Measurements from ENCODE around the gene UNC13B. TPM values are rescaled to one million over a fixed set of nuclear protein-coding genes. Genes with fewer than 3 reads are reported as not detected.
"Not testable (repeated sequence)": the region's sequence is repeated elsewhere in the genome, so short reads cannot be mapped to it uniquely, and the experiment has no call there.

The UNC13B gene
- total RNA-seq, 5 donors from 2014 or later (not counting 1 experiment from before 2014, with no cell fraction given) = 0.45 to 1.2 (median 0.72) TPM

DNA sequence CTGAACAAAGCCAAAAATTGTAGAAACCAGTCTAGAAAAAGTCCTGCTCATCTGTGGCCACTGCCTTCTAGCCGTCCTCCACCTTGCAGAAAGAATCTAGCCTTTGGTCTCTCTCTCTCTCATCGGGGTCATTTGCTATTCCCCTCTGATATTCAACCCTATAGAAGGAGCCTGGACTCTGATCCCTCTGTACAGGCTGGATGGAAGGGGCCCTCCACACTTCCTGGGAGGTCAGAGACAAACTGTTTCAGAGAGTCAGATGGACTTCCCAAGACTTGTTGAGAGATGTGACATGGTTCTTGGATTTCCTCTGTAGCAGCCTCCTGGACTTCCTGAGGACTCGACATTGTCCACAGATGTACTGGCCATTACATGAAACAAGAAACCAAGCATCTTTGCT, 243.1 kb downstream of the UNC13B start:
- H3K36me3 ChIP-seq (ENCODE audit: control insufficient read depth in 2 of 2, extremely low read depth in 1 of 2, insufficient read depth in 1 of 2, low read length in 1 of 2) = no peaks in the 10 kb centered on the region
- H3K27me3 ChIP-seq (replicated peaks in 1 of 2; ENCODE audit: control insufficient read depth in 2 of 2, extremely low read depth in 1 of 2, insufficient read depth in 2 of 2, low read length in 1 of 2) = peaks cover 0 to 24% of the 10 kb centered on the region in 2 experiments
- no peaks in the 10 kb centered on the region for H3K9me3 ChIP-seq
- Mint-ChIP-seq H3K36me3 (no peaks in the 10 kb centered on the region), H3K27ac (no peak overlapping the region), H3K27me3 (peaks cover 16 to 23% of the 10 kb centered on the region in 2 donors), H3K9me3 (no peaks in the 10 kb centered on the region), H3K4me3 (no peak overlapping the region), H3K4me1 (peaks cover 3 to 5% (median 3%) of the 10 kb centered on the region in 3 donors)
- POLR2A ChIA-PET = no interaction called here
- no peak overlapping the region for H3K27ac ChIP-seq (ENCODE audit: low read length)
- WGBS (ENCODE audit: insufficient coverage) = 92% methylated on average over 2 of the region's 3 CpGs
- CTCF ChIA-PET = no interaction called here
- ATAC-seq (replicated peaks in 1 of 4) = no peak
- H3K4me3 ChIP-seq (ENCODE audit: control insufficient read depth in 1 of 2, extremely low read depth in 1 of 2, low read length in 1 of 2) = no peak overlapping the region
- no peak for DNase-seq
- no peaks in the 10 kb centered on the region for H3K4me1 ChIP-seq (ENCODE audit: control insufficient read depth in 1 of 2, extremely low read depth in 1 of 2, insufficient read depth in 2 of 2, low read length in 2 of 2)

DNA sequence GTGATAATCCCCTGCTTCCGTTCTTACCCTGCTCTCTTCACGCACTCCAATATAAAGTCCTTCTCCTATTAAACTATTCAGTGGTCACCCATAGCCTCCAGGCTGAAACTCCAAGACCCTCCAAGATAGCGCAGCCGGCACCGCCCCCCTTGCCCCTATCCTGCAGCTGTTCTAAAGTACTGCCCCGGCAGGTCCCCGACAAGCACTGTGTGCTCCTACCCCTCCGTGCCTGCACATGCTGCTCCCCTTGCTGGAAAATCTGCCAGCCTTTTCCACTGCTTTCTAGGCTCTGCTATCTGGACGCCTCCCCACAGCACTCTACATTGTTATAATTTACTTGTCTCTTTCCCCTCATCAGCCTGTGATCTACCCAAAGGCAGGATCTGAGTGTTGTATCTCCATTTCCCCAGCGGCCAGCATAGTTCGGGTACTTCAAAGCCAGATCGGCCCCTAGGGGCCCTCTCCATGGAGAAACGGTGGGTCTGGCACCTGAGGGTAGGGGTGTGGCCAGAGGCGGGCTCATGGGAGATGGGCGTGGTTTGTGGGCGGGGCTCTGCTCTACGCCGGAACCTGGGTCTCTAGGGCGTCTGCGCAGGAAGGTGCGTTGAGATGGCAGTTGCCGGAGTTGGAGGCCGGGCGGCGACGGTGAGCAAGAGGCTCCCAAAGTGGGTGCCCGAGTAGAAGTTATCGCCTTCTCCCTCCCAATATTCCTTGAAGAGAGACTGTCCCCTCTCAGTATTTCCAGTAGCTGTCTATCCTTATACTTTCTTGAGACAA, 244.6 kb downstream of the UNC13B start:
- peaks cover 3 to 5% (median 3%) of the 10 kb centered on the region in 3 donors for H3K4me1 Mint-ChIP-seq
- DNase-seq (peak in 27 of 35 experiments; percentile 3 to 40 (median 15)), ATAC-seq (replicated peaks in 1 of 4) (peak in 3 of 4 experiments; percentile 54 to 73 (median 58))
- Histone ChIP-seq H3K27ac (ENCODE audit: low read length) (no peak overlapping the region), H3K9me3 (no peaks in the 10 kb centered on the region), H3K27me3 (replicated peaks in 1 of 2; ENCODE audit: control insufficient read depth in 2 of 2, extremely low read depth in 1 of 2, insufficient read depth in 2 of 2, low read length in 1 of 2) (peaks cover 0 to 24% of the 10 kb centered on the region in 2 experiments), H3K36me3 (ENCODE audit: control insufficient read depth in 2 of 2, extremely low read depth in 1 of 2, insufficient read depth in 1 of 2, low read length in 1 of 2) (no peaks in the 10 kb centered on the region), H3K4me1 (ENCODE audit: control insufficient read depth in 1 of 2, extremely low read depth in 1 of 2, insufficient read depth in 2 of 2, low read length in 2 of 2) (no peaks in the 10 kb centered on the region), H3K4me3 (ENCODE audit: control insufficient read depth in 1 of 2, extremely low read depth in 1 of 2, low read length in 1 of 2) (peak overlapping the region in 1 of 2 donors; percentile 11)
- H3K27ac Mint-ChIP-seq = no peak overlapping the region
- H3K27me3 Mint-ChIP-seq = peaks cover 16 to 23% of the 10 kb centered on the region in 2 donors
- ChIA-PET CTCF (no interaction called here), POLR2A (no interaction called here)
- WGBS (ENCODE audit: insufficient coverage) = 58% methylated on average over 19 of the region's 28 CpGs
- no peaks in the 10 kb centered on the region for H3K36me3 Mint-ChIP-seq
- no peaks in the 10 kb centered on the region for H3K9me3 Mint-ChIP-seq
- peak overlapping the region in 1 of 3 donors; percentile 3 for H3K4me3 Mint-ChIP-seq

DNA sequence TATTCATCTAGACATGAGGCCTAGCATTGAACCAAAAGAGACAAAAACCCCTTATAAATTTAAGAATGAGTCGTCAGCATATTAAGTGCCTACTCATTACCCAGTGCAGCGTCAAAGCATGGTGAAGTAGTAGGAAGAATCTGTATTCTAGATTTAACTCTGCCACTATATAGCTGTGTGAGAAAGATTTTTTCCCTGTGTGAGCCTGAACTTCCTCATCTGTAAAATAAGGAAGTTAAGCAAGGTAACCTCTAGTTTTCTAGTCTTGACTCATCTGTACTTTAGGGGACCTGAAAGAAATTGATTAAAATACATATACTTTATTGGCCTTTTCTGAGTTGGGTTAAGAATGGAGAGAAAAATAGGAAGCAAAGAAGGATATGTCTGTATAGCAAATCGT, 246.0 kb downstream of the UNC13B start:
- H3K4me1 Mint-ChIP-seq = peaks cover 3 to 5% (median 3%) of the 10 kb centered on the region in 3 donors
- no peaks in the 10 kb centered on the region for H3K36me3 Mint-ChIP-seq
- DNase-seq (no peak), ATAC-seq (replicated peaks in 1 of 4) (no peak)
- no peak overlapping the region for H3K27ac ChIP-seq (ENCODE audit: low read length)
- H3K27ac Mint-ChIP-seq = no peak overlapping the region
- POLR2A ChIA-PET = interaction anchor here in 1 of 2 donors (0.6 kb wide), 1 partner anchor 171 kb away, joined by 3 read pairs; no protein-coding TSS in a partner anchor
- H3K36me3 ChIP-seq (ENCODE audit: control insufficient read depth in 2 of 2, extremely low read depth in 1 of 2, insufficient read depth in 1 of 2, low read length in 1 of 2) = no peaks in the 10 kb centered on the region
- peaks cover 23 to 26% of the 10 kb centered on the region in 2 donors for H3K27me3 Mint-ChIP-seq
- no peak overlapping the region for H3K4me3 ChIP-seq (ENCODE audit: control insufficient read depth in 1 of 2, extremely low read depth in 1 of 2, low read length in 1 of 2)
- H3K4me3 Mint-ChIP-seq = no peak overlapping the region
- H3K9me3 ChIP-seq = no peaks in the 10 kb centered on the region
- H3K27me3 ChIP-seq (replicated peaks in 1 of 2; ENCODE audit: control insufficient read depth in 2 of 2, extremely low read depth in 1 of 2, insufficient read depth in 2 of 2, low read length in 1 of 2) = peaks cover 0 to 28% of the 10 kb centered on the region in 2 experiments
- H3K9me3 Mint-ChIP-seq = no peaks in the 10 kb centered on the region
- CTCF ChIA-PET = interaction anchor here in 1 of 2 donors (0.6 kb wide), 1 partner anchor 167 kb away, joined by 3 read pairs; no protein-coding TSS in a partner anchor
- WGBS (ENCODE audit: insufficient coverage) = no CpG with 5 or more reads among the region's 3 CpGs
- no peaks in the 10 kb centered on the region for H3K4me1 ChIP-seq (ENCODE audit: control insufficient read depth in 1 of 2, extremely low read depth in 1 of 2, insufficient read depth in 2 of 2, low read length in 2 of 2)

DNA sequence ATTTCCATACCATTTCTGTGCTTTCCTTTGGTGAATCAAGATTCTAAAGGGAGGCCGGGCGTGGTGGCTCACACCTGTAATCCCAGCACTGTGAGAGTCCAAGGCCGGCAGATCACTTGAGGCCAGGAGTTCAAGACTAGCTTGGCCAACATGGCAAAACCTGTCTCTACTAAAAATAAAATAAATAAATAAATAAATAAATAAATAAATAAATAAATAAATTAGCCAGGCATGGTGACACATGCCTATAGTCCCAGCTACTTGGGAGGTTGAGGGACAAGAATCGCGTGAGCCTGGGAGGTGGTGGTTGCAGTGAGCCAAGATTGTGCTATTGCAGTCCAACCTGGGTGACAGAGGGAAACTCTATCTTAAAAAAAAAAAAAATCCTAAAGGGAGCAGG, 247.6 kb downstream of the UNC13B start:
- H3K27ac Mint-ChIP-seq; H3K4me3 Mint-ChIP-seq; H3K36me3 ChIP-seq (ENCODE audit: control insufficient read depth in 2 of 2, extremely low read depth in 1 of 2, insufficient read depth in 1 of 2, low read length in 1 of 2); H3K27ac ChIP-seq (ENCODE audit: low read length); POLR2A ChIA-PET; H3K4me1 Mint-ChIP-seq; H3K4me1 ChIP-seq (ENCODE audit: control insufficient read depth in 1 of 2, extremely low read depth in 1 of 2, insufficient read depth in 2 of 2, low read length in 2 of 2); H3K36me3 Mint-ChIP-seq; H3K9me3 Mint-ChIP-seq; DNase-seq; H3K4me3 ChIP-seq (ENCODE audit: control insufficient read depth in 1 of 2, extremely low read depth in 1 of 2, low read length in 1 of 2); CTCF ChIA-PET; H3K9me3 ChIP-seq; ATAC-seq (replicated peaks in 1 of 4): not testable (repeated sequence)
- H3K27me3 Mint-ChIP-seq = peaks cover 28 to 29% of the 10 kb centered on the region in 2 donors
- H3K27me3 ChIP-seq (replicated peaks in 1 of 2; ENCODE audit: control insufficient read depth in 2 of 2, extremely low read depth in 1 of 2, insufficient read depth in 2 of 2, low read length in 1 of 2) = peaks cover 0 to 22% of the 10 kb centered on the region in 2 experiments
- no CpG with 5 or more reads among the region's 5 CpGs for WGBS (ENCODE audit: insufficient coverage)

DNA sequence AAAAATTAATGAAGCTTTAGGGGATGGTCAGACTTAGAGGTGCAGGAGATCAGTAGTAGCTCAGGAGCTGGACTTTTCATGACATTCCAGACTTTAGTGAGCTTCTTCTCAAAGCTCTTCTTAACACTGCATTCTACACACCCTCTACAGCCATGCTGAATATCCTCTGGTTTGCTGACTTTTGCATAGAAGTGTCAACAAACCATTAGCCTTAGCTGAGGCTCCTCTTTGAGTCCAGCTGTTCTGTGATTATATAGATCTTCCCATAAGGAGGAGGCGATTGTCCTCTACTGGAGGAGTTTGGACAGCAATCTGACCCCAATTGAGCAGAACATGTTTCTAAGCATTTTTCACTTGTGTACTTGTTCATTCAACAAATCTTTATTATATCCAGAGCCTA, 253.1 kb downstream of the UNC13B start:
- Mint-ChIP-seq H3K4me1 (no peaks in the 10 kb centered on the region), H3K27me3 (peaks cover 36 to 37% of the 10 kb centered on the region in 2 donors), H3K9me3 (no peaks in the 10 kb centered on the region), H3K4me3 (no peak overlapping the region), H3K27ac (peak overlapping the region in 1 of 2 donors; percentile 28), H3K36me3 (no peaks in the 10 kb centered on the region)
- DNase-seq (no peak), ATAC-seq (replicated peaks in 1 of 4) (no peak)
- POLR2A ChIA-PET = interaction anchor here in 1 of 2 donors (0.6 kb wide), 1 partner anchor 14 kb away, joined by 3 read pairs; no protein-coding TSS in a partner anchor
- Histone ChIP-seq H3K4me1 (ENCODE audit: control insufficient read depth in 1 of 2, extremely low read depth in 1 of 2, insufficient read depth in 2 of 2, low read length in 2 of 2) (no peaks in the 10 kb centered on the region), H3K36me3 (ENCODE audit: control insufficient read depth in 2 of 2, extremely low read depth in 1 of 2, insufficient read depth in 1 of 2, low read length in 1 of 2) (no peaks in the 10 kb centered on the region), H3K27me3 (replicated peaks in 1 of 2; ENCODE audit: control insufficient read depth in 2 of 2, extremely low read depth in 1 of 2, insufficient read depth in 2 of 2, low read length in 1 of 2) (peaks cover 0 to 24% of the 10 kb centered on the region in 2 experiments), H3K27ac (ENCODE audit: low read length) (no peak overlapping the region), H3K4me3 (ENCODE audit: control insufficient read depth in 1 of 2, extremely low read depth in 1 of 2, low read length in 1 of 2) (no peak overlapping the region), H3K9me3 (no peaks in the 10 kb centered on the region)
- CTCF ChIA-PET = interaction anchor here in 1 of 2 donors (0.5 kb wide), 1 partner anchor 1640 kb away, joined by 7 read pairs; no protein-coding TSS in a partner anchor
- WGBS (ENCODE audit: insufficient coverage) = no CpG with 5 or more reads among the region's 1 CpG

DNA sequence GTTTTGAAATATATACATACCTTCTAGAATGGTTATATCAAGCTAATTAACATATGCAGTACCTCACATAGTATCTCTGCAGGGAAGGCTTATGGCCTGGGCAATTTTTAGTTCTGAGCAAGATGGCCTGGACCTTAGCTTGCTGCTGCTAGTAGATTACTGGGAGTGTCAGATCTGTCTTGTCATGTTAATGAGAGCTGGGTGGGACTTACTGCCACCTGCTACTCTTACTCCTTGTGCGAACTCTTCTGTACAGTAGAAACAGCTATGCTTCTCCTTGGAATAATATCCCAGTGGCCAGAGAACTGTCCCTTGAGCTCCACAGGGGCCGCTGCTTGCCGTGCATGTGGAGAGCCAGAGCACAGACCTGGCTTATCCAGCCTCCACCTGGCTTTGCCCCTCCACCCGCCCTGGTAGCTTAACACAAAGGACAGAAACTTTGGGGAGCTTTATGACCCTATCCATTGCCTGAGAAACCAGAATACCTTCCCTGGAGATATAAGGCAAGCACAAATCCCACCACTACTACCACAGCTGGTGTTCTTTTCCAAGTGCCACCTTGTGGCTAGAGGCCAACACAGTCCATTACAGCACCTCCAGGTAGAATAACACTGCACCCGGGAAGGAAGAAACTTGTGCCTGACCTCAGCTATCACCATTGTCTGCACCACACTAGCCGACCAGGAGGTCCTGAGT, 253.7 kb downstream of the UNC13B start:
- CTCF ChIA-PET = interaction anchor here (0.5 to 0.6 kb wide), 2 partner anchors 287 to 1640 kb away, joined by 3 to 7 read pairs; no protein-coding TSS in a partner anchor
- H3K36me3 Mint-ChIP-seq = no peaks in the 10 kb centered on the region
- WGBS (ENCODE audit: insufficient coverage) = 78% methylated on average over 6 of the region's 6 CpGs
- POLR2A ChIA-PET = no interaction called here
- H3K9me3 Mint-ChIP-seq = no peaks in the 10 kb centered on the region
- Histone ChIP-seq H3K27ac (ENCODE audit: low read length) (no peak overlapping the region), H3K27me3 (replicated peaks in 1 of 2; ENCODE audit: control insufficient read depth in 2 of 2, extremely low read depth in 1 of 2, insufficient read depth in 2 of 2, low read length in 1 of 2) (peaks cover 0 to 25% of the 10 kb centered on the region in 2 experiments), H3K36me3 (ENCODE audit: control insufficient read depth in 2 of 2, extremely low read depth in 1 of 2, insufficient read depth in 1 of 2, low read length in 1 of 2) (no peaks in the 10 kb centered on the region), H3K4me3 (ENCODE audit: control insufficient read depth in 1 of 2, extremely low read depth in 1 of 2, low read length in 1 of 2) (no peak overlapping the region), H3K4me1 (ENCODE audit: control insufficient read depth in 1 of 2, extremely low read depth in 1 of 2, insufficient read depth in 2 of 2, low read length in 2 of 2) (no peaks in the 10 kb centered on the region), H3K9me3 (no peaks in the 10 kb centered on the region)
- no peak overlapping the region for H3K4me3 Mint-ChIP-seq
- H3K27me3 Mint-ChIP-seq = peaks cover 37 to 39% of the 10 kb centered on the region in 2 donors
- ATAC-seq (replicated peaks in 1 of 4) = no peak
- H3K4me1 Mint-ChIP-seq = no peaks in the 10 kb centered on the region
- no peak overlapping the region for H3K27ac Mint-ChIP-seq
- DNase-seq = peak in 1 of 35 experiments; percentile 7
